CD4-positive, alpha-beta T cell (primary cell): ENCODE results near the gene TENT4A. TPM values are rescaled to one million over a fixed set of nuclear protein-coding genes. Genes with fewer than 3 reads are reported as not detected.

Source experiments
- ATAC-seq: fragments of 200-7000 bp; cut with Tn5 transposase; one replicate; pipeline ENCODE4 v1.10.0; 2022; ENCODE audit warnings: mild to moderate bottlenecking; ENCODE audit not compliant: poor library complexity
- CTCF ChIA-PET: fragments of 350-600 bp; sonication (Branson Sonifier 250); formaldehyde crosslinking; loops from one replicate; lab custom pipeline; 2021; ENCODE audit warnings: antibody characterized with exemption, inconsistent platforms; lab: Charles Lee
- POLR2A ChIA-PET: fragments of 350-600 bp; sonication (Branson Sonifier 250); formaldehyde crosslinking; loops from one replicate; lab custom pipeline; 2021; ENCODE audit warnings: antibody characterized with exemption, inconsistent platforms; lab: Charles Lee
- DNase-seq, 14 experiments: peaks; one replicate each; pipeline ENCODE4 v3.0.0-alpha.2; 2013 to 2020; ENCODE audit warnings: mixed read lengths in 2 of 14
- H3K27ac ChIP-seq, 2 donors: one replicate each; pipeline versions ENCODE4 v1.5.1 to v1.7.0; 2013; ENCODE audit warnings: low read length in 2 of 2, low read depth in 1 of 2, mild to moderate bottlenecking in 1 of 2
- H3K27me3 ChIP-seq, 2 experiments: 1 replicate in 1 of 2; 2 replicates in 1 of 2; pipeline versions ENCODE4 v1.6.1 to v1.7.0; 2013; ENCODE audit warnings: low read length in 2 of 2, control low read depth in 1 of 2, mild to moderate bottlenecking in 1 of 2, moderate library complexity in 1 of 2; ENCODE audit not compliant: insufficient read depth in 2 of 2, control insufficient read depth in 1 of 2
- H3K36me3 ChIP-seq: one replicate; pipeline ENCODE4 v1.6.1; 2013; ENCODE audit warnings: low read length, control low read depth; ENCODE audit not compliant: insufficient read depth
- H3K4me1 ChIP-seq: one replicate; pipeline ENCODE4 v1.6.1; 2013; ENCODE audit warnings: low read length, control low read depth; ENCODE audit not compliant: insufficient read depth
- H3K4me3 ChIP-seq: one replicate; pipeline ENCODE4 v1.5.1; 2013; ENCODE audit warnings: mild to moderate bottlenecking, low read length, moderate library complexity
- H3K9me3 ChIP-seq, 2 experiments: 1 replicate in 1 of 2; 2 replicates in 1 of 2; pipeline versions ENCODE4 v1.6.1 to v1.7.0; 2013; ENCODE audit warnings: low read length in 2 of 2, mild to moderate bottlenecking in 2 of 2, control low read depth in 1 of 2, moderate library complexity in 1 of 2; ENCODE audit not compliant: control insufficient read depth in 1 of 2, insufficient read depth in 1 of 2
- H3K27ac Mint-ChIP-seq: one replicate; pipeline ENCODE4 v1.8.0; 2020; ENCODE audit warnings: mixed read lengths
- H3K27me3 Mint-ChIP-seq: one replicate; pipeline ENCODE4 v1.8.0; 2021; ENCODE audit warnings: mixed read lengths
- H3K36me3 Mint-ChIP-seq: one replicate; pipeline ENCODE4 v1.8.0; 2021; ENCODE audit warnings: low read depth, mixed read lengths
- H3K4me1 Mint-ChIP-seq: one replicate; pipeline ENCODE4 v1.8.0; 2021; ENCODE audit warnings: low read depth, mixed read lengths
- H3K4me3 Mint-ChIP-seq: one replicate; pipeline ENCODE4 v1.8.0; 2020; ENCODE audit warnings: mild to moderate bottlenecking, mixed read lengths
- H3K9me3 Mint-ChIP-seq: one replicate; pipeline ENCODE4 v1.8.0; 2020; ENCODE audit warnings: mixed read lengths
- CTCF ChIP-seq: fragments of 200-600 bp; IDR thresholded peaks from one replicate; pipeline ENCODE4 v1.8.0; 2022; ENCODE audit warnings: antibody characterized with exemption, mild to moderate bottlenecking
- intact Hi-C, 2 experiments: fragments of 100-400 bp; cut with DNase I in 1 of 2; cut with micrococcal nuclease in 1 of 2; formaldehyde crosslinking; loops; one replicate each; pipeline versions ENCODE4 v1.15.1 to v1.9.0; 2023 to 2025; cut with DNase I, micrococcal nuclease
- total RNA-seq, 174 experiments: library from RNA in 2 of 174; stranded (reverse) in 2 of 174; gene quantifications; one replicate each; pipeline ENCODE4 v1.2.3 and lab custom pipeline; 2021 to 2026

The TENT4A gene
- total RNA-seq, 2 experiments from 2014 or later: 49.2 to 51.9 TPM

GRCh38 chr5:6700074-6700684 is 13.1 kb upstream of the TENT4A start:
- ATAC-seq: no peak

GRCh38 chr5:6700685-6701355 is 12.4 kb upstream of the TENT4A start:
- Mint-ChIP-seq H3K9me3 (no peaks in the 10 kb centered on the region), H3K27ac (no peak overlapping the region), H3K4me3 (no peak overlapping the region), H3K36me3 (no peaks in the 10 kb centered on the region), H3K27me3 (peaks cover 55% of the 10 kb centered on the region), H3K4me1 (no peaks in the 10 kb centered on the region)
- Histone ChIP-seq H3K27ac (no peak overlapping the region), H3K4me3 (no peak overlapping the region), H3K4me1 (no peaks in the 10 kb centered on the region), H3K36me3 (no peaks in the 10 kb centered on the region), H3K9me3 (no peaks in the 10 kb centered on the region), H3K27me3 (peaks cover 6 to 31% of the 10 kb centered on the region in 2 experiments)
- TF ChIP-seq CTCF: no peak
- ChIA-PET CTCF (interaction anchor here (0.9 kb wide), 1 partner anchor 44 kb away, joined by 3 read pairs; no protein-coding TSS in a partner anchor), POLR2A (no interaction called here)
- intact Hi-C loops: no loop called here
- ATAC-seq (no peak), DNase-seq (no peak)

More at GRCh38 chr5:6700074-6700684, 13.1 kb upstream of the TENT4A start:
- no peak overlapping the region for H3K4me3 Mint-ChIP-seq
- H3K4me1 Mint-ChIP-seq: no peaks in the 10 kb centered on the region
- peaks cover 6 to 31% of the 10 kb centered on the region in 2 experiments for H3K27me3 ChIP-seq
- no peak overlapping the region for H3K27ac ChIP-seq
- no peaks in the 10 kb centered on the region for H3K4me1 ChIP-seq
- ChIA-PET CTCF (interaction anchor here (0.9 kb wide), 1 partner anchor 45 kb away, joined by 3 read pairs; no protein-coding TSS in a partner anchor), POLR2A (no interaction called here)
- H3K36me3 Mint-ChIP-seq: no peaks in the 10 kb centered on the region
- intact Hi-C loops: no loop called here
- no peak for TF ChIP-seq CTCF
- peaks cover 60% of the 10 kb centered on the region for H3K27me3 Mint-ChIP-seq
- no peak for DNase-seq
- H3K9me3 ChIP-seq: no peaks in the 10 kb centered on the region
- no peaks in the 10 kb centered on the region for H3K9me3 Mint-ChIP-seq
- H3K36me3 ChIP-seq: no peaks in the 10 kb centered on the region
- no peak overlapping the region for H3K4me3 ChIP-seq
- H3K27ac Mint-ChIP-seq: no peak overlapping the region

- H3K27me3 ChIP-seq: peaks cover 6 to 31% of the 10 kb centered on the region in 2 experiments
- H3K4me1 ChIP-seq: no peaks in the 10 kb centered on the region
- ChIA-PET POLR2A (no interaction called here), CTCF (no interaction called here)
- no peaks in the 10 kb centered on the region for H3K9me3 Mint-ChIP-seq
- H3K36me3 Mint-ChIP-seq: no peaks in the 10 kb centered on the region
- H3K4me3 Mint-ChIP-seq: no peak overlapping the region
- no peaks in the 10 kb centered on the region for H3K9me3 ChIP-seq
- H3K36me3 ChIP-seq: no peaks in the 10 kb centered on the region
- no peak for ATAC-seq
- intact Hi-C loops: no loop called here
- H3K27ac Mint-ChIP-seq: no peak overlapping the region
- no peak for DNase-seq
- peaks cover 49% of the 10 kb centered on the region for H3K27me3 Mint-ChIP-seq
- no peak overlapping the region for H3K4me3 ChIP-seq
- no peak for TF ChIP-seq CTCF
- H3K27ac ChIP-seq: no peak overlapping the region
- H3K4me1 Mint-ChIP-seq: no peaks in the 10 kb centered on the region
Measured at GRCh38 chr5:6701491-6701890, 11.7 kb upstream of the TENT4A start.
